ENCODE measurements around the gene SNAPC4. TPM values are rescaled to one million over a fixed set of nuclear protein-coding genes. Genes with fewer than 3 reads are reported as not detected.

SNAPC4 gene
- total RNA-seq, 1 experiment from 2014 or later: 10.8 TPM

GRCh38 chr9:136371533-136371880, 28.5 kb downstream of the SNAPC4 start:
- Histone ChIP-seq H3K4me3 (ENCODE audit: low read depth in 2 of 2, low read length in 2 of 2) (no peak overlapping the region), H3K4me1 (ENCODE audit: control insufficient read depth, insufficient read depth, low read length) (no peaks in the 10 kb centered on the region), H3K27me3 (ENCODE audit: control insufficient read depth, insufficient read depth, low read length) (no peaks in the 10 kb centered on the region), H3K9me3 (ENCODE audit: control insufficient read depth, insufficient read depth, low read depth, low read length) (no peaks in the 10 kb centered on the region), H3K27ac (ENCODE audit: low read length) (no peak overlapping the region), H3K36me3 (ENCODE audit: control insufficient read depth, insufficient read depth, low read length) (no peaks in the 10 kb centered on the region)
- no TSS peak for BruUV-seq (replicated peaks)
- POLR2A ChIA-PET: no interaction called here
- in situ Hi-C loops (cut with HindIII; ENCODE audit: low pct_unique_long_range_greater_than_20kb, low sequenced_read_pairs): no loop called here
- TF ChIP-seq POLR2AphosphoS5 (IDR thresholded peaks at IDR 0.05; ENCODE audit: low read depth, low read length) (no peak), TCF7L2 (IDR thresholded peaks at IDR 0.05; ENCODE audit: low read depth, low read length) (no peak), REST (IDR thresholded peaks at IDR 0.05; ENCODE audit: insufficient read depth in 1 of 2, low read depth in 2 of 2, low read length in 1 of 2) (no peak), CTCF (IDR thresholded peaks at IDR 0.05) (no peak), SIN3A (IDR thresholded peaks at IDR 0.05; ENCODE audit: borderline replicate concordance, insufficient read depth, low read depth, low read length) (no peak)
- intact Hi-C loops (cut with micrococcal nuclease; ENCODE audit: unreplicated experiment): no loop called here
- DNase-seq (ENCODE audit: low read depth, low spot score) (no peak), ATAC-seq (no peak)
- CTCF ChIA-PET: no interaction called here

DNA sequence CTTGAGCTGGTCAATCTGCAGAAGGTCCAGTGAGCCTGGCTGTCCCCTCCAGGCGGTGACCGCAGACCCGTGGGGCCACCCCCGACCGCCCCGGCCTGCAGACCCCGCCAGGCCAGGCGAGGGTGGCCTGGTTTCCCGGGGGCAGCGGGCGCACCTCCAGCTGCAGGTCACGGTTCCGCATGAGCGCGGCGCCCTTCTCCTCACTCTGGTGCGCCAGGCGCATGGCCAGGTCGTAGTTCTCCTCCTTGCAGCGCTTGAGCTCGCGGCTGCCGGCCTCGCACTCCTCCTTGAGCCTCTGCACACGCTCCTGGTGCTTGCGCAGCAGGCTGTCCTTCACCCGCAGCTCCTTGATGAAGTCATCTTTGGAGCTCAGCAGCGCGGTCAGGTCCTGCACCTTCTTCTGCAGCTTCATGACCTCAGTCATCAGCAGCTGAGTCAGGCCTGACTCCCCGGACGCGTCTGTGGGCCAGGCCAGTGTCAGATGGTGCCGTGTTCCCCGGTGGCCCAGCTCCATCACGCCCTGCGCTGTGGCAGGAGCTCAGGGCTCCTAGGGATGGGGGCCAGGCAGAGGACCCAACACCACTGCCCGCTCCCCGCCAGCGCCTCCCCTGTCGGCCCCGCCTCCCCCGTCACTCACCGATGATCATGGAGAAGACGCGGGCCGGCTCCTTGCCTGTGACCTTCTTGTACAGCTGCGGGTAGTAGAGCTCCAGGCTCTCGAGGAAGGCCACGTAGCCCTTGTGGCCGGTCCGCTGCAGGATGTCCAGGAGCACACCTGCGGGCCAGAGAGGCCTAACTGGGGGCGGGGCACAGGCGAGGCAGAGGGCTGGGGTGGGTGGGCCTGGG, 29.1 kb downstream of the SNAPC4 start:
- H3K9me3 ChIP-seq (ENCODE audit: control insufficient read depth, insufficient read depth, low read depth, low read length): no peaks in the 10 kb centered on the region
- intact Hi-C loops (cut with micrococcal nuclease; ENCODE audit: unreplicated experiment) (no loop called here), in situ Hi-C loops (cut with HindIII; ENCODE audit: low pct_unique_long_range_greater_than_20kb, low sequenced_read_pairs) (no loop called here)
- BruUV-seq (replicated peaks): no TSS peak
- no peaks in the 10 kb centered on the region for H3K36me3 ChIP-seq (ENCODE audit: control insufficient read depth, insufficient read depth, low read length)
- TF ChIP-seq POLR2AphosphoS5 (IDR thresholded peaks at IDR 0.05; ENCODE audit: low read depth, low read length): no peak
- no peak for TF ChIP-seq REST (IDR thresholded peaks at IDR 0.05; ENCODE audit: insufficient read depth in 1 of 2, low read depth in 2 of 2, low read length in 1 of 2)
- TF ChIP-seq SIN3A (IDR thresholded peaks at IDR 0.05; ENCODE audit: borderline replicate concordance, insufficient read depth, low read depth, low read length): no peak
- no peak for TF ChIP-seq CTCF (IDR thresholded peaks at IDR 0.05)
- TF ChIP-seq TCF7L2 (IDR thresholded peaks at IDR 0.05; ENCODE audit: low read depth, low read length): no peak
- no peaks in the 10 kb centered on the region for H3K27me3 ChIP-seq (ENCODE audit: control insufficient read depth, insufficient read depth, low read length)
- POLR2A ChIA-PET: no interaction called here
- no peaks in the 10 kb centered on the region for H3K4me1 ChIP-seq (ENCODE audit: control insufficient read depth, insufficient read depth, low read length)
- H3K27ac ChIP-seq (ENCODE audit: low read length): no peak overlapping the region
- DNase-seq (ENCODE audit: low read depth, low spot score) (no peak), ATAC-seq (no peak)
- CTCF ChIA-PET: no interaction called here
- no peak overlapping the region for H3K4me3 ChIP-seq (ENCODE audit: low read depth in 2 of 2, low read length in 2 of 2)
